HAP-1 (cell line): ENCODE data around the gene KCNMA1.
"Not testable (repeated sequence)": the region's sequence is repeated elsewhere in the genome, so short reads cannot be mapped to it uniquely, and the experiment has no call there.

Source experiments
- DNase-seq, 2 experiments: peaks; one replicate each; pipeline ENCODE4 v3.0.0-alpha.2; 2016 to 2020; ENCODE audit warnings: low spot score in 2 of 2
- H3K27me3 ChIP-seq: fragments of 250-450 bp; sonication (Bioruptor Pico); 2 replicates; pipeline ENCODE4 v1.5.1; 2020; ENCODE audit warnings: low read depth, mild to moderate bottlenecking, moderate library complexity
- H3K36me3 ChIP-seq: fragments of 250-450 bp; sonication (Bioruptor Pico); replicated peaks from 2 replicates; pipeline ENCODE4 v1.5.1; 2020; ENCODE audit warnings: mild to moderate bottlenecking
- H3K4me1 ChIP-seq: fragments of 250-450 bp; sonication (Bioruptor Pico); 2 replicates; pipeline ENCODE4 v1.5.1; 2020; ENCODE audit warnings: mild to moderate bottlenecking
- H3K4me3 ChIP-seq: fragments of 250-450 bp; sonication (Bioruptor Pico); 2 replicates; pipeline ENCODE4 v1.5.1; 2020; ENCODE audit warnings: mild to moderate bottlenecking, moderate library complexity
- H3K9me3 ChIP-seq: fragments of 250-450 bp; sonication (Bioruptor Pico); 2 replicates; pipeline ENCODE4 v1.5.1; 2020; ENCODE audit warnings: mild to moderate bottlenecking, moderate library complexity
- in situ Hi-C: fragments of 300-500 bp; cut with MboI; formaldehyde crosslinking; loops from 3 replicates; pipeline ENCODE4 v1.14.3; 2020; ENCODE audit warnings: low sequenced_read_pairs, inconsistent platforms, mixed read lengths

The KCNMA1 gene

DNA sequence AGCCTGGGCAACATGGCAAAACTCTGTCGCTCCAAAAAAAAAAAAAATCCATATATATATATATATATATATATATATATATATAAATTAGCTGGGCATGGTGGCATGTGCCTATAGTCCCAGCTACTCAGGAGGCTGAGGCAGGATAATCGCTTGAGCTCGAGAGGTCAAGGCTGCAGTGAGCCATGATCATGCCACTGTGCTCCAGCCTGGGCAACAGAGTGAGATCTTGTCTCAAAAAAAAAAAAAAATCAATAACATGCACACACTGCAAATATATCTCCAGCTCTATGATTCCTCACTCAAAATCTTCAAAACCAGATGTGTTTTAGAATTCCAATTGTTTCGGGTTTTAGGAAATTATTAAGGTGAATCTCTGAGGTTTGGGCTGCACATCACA, 65.1 kb downstream of the KCNMA1 start:
- H3K4me1 ChIP-seq, H3K36me3 ChIP-seq, H3K27me3 ChIP-seq, in situ Hi-C loops, H3K9me3 ChIP-seq, H3K4me3 ChIP-seq, DNase-seq: not testable (repeated sequence)

DNA sequence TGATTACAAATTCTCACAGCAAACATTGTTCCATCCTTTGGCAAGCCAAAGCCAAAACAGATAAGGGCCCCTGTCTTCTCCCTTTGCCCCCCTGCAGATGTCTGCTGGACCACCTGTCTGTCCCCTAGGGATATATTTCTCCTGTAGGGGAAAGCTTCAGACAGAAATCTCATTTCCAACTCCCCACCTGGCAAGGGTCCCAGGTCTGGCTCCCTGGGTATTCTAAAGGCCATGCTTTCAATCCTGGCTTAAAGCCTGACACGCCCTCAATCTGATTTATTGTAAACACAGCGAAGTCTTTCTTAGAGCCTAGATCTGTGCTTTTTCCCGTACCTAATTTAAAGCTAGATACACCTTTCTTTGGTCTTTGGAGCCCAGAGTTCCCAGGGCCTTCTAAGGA, 66.1 kb downstream of the KCNMA1 start:
- no peaks in the 10 kb centered on the region for H3K27me3 ChIP-seq
- in situ Hi-C loops: no loop called here
- no peaks in the 10 kb centered on the region for H3K9me3 ChIP-seq
- H3K4me1 ChIP-seq: no peaks in the 10 kb centered on the region
- no peak for DNase-seq
- H3K36me3 ChIP-seq: no peaks in the 10 kb centered on the region
- H3K4me3 ChIP-seq: no peak overlapping the region

DNA sequence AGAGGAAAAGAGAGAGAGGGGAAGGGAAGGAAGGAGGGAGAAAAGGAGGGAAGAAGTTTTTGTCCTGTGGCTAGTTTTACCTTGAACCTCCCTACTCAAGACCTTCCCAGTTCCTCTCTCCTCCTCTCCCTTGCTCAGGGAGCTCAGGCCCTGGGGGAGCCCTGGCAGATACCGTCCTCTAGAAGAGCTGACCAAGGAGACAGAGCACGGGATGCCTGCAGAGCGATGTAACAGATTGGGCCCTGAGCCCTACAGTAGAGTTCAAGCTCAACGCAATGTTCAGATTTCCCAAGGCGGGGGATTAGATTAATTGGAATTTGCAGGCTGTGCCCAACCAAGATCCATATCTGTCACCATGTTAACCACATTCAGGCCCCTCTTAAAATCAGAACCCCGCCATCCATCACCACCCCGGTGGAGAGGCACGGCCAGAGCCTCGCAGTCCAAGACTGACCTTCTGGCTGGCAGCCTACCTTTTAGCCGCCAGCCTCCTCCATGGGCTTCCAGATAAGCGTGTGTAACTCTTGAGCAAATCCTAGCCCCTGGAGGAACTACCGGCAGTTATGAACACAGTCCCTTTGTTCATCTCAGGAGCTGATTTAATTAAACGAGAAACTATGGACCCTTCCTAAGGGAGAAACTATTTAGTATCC, 70.6 kb downstream of the KCNMA1 start:
- in situ Hi-C loops: no loop called here
- H3K4me1 ChIP-seq: no peaks in the 10 kb centered on the region
- DNase-seq: no peak
- H3K36me3 ChIP-seq: no peaks in the 10 kb centered on the region
- no peaks in the 10 kb centered on the region for H3K9me3 ChIP-seq
- H3K27me3 ChIP-seq: 0 out of 2 replicates have a peak, but pooled peaks cover 2% of the 10 kb centered on the region
- H3K4me3 ChIP-seq: no peak overlapping the region

DNA sequence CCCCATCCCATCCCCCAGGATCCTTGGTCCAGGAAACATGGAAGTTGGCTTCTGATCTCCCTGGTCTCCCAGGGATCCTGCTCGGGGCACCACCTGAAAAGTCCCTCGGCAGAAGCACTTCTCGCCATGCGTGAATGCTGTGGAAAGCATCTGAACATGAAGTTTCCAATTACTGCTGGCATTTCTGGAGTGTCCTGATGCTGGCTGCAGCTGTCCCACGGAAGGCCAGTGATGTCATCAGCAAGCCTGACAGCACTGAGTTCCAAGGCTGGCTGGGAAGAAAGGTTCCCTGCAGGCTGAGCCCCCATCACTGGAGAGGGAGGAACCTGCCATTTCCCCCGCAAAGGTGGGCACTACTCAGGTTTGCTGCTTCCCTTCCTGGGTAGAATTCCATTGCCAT, 71.4 kb downstream of the KCNMA1 start:
- no peaks in the 10 kb centered on the region for H3K4me1 ChIP-seq
- H3K9me3 ChIP-seq: no peaks in the 10 kb centered on the region
- 0 out of 2 replicates have a peak, but pooled peaks cover 2% of the 10 kb centered on the region for H3K27me3 ChIP-seq
- no peak overlapping the region for H3K4me3 ChIP-seq
- in situ Hi-C loops: no loop called here
- no peak for DNase-seq
- H3K36me3 ChIP-seq: no peaks in the 10 kb centered on the region

DNA sequence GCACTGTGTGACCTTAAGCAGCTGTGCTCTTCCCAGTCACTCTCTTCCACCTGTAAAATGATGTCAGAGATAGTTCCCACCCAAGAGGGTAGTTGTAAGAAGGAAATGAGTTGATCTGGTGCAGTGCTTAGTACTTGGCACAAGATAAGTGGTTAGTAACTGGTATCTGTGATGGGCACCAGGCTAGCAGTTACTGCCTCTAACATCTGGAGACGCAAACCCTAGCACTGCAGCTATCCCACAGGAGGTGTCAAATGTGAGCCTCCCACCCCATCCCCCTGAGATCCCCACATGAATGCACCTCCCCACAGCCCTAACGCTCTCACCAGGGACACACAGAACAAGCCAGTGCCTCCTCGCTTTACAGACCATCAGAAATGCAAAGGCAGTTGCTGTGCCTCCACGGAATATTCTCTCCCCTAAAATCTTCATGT, 72.0 kb downstream of the KCNMA1 start:
- Histone ChIP-seq H3K9me3 (no peaks in the 10 kb centered on the region), H3K4me1 (no peaks in the 10 kb centered on the region), H3K27me3 (0 out of 2 replicates have a peak, but pooled peaks cover 2% of the 10 kb centered on the region), H3K4me3 (no peak overlapping the region), H3K36me3 (no peaks in the 10 kb centered on the region)
- no peak for DNase-seq
- in situ Hi-C loops: no loop called here

DNA sequence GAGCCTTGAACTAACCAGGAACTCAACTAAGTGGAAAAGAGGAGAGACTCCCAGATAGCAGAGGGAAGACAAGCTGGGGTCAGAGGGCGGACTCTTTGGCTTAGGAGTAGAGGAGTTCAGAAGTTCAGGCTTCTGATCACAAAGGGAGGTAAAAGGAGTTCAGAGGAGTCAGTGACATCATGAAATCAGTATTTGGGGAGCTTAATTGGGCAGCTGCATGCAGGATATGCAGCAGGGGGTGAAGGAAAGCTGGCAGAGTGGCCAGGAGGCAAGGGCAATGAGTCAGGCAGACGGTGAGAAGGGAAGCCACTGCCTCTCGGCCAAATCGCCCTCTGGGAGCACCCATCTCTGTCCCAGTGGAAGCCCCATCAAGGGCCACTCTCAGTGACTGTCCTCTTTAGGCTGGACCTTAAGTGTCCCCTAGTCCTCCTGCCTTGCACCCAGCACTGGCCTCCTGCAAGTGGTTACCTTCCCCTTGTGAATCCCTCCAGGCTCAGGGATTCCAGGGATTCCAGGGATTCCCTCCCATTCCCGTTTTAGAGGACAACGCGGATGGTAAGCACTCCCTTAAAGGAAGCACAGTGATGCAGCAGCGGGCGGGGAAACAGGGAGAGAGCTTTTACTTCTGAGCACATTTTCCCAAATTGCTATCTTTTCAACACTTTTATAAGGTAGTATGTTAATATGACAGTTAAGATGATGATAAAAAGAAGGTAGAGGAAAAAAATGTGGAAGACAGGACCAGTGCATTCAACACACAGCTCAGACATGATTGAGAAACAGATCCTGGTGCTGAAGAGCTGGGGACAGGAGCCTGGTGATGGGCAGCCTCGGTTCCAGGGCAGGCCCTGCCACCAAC, 72.6 kb downstream of the KCNMA1 start:
- no peaks in the 10 kb centered on the region for H3K36me3 ChIP-seq
- H3K4me3 ChIP-seq: no peak overlapping the region
- H3K9me3 ChIP-seq: no peaks in the 10 kb centered on the region
- no peak for DNase-seq
- 0 out of 2 replicates have a peak, but pooled peaks cover 2% of the 10 kb centered on the region for H3K27me3 ChIP-seq
- no peaks in the 10 kb centered on the region for H3K4me1 ChIP-seq
- in situ Hi-C loops: no loop called here

DNA sequence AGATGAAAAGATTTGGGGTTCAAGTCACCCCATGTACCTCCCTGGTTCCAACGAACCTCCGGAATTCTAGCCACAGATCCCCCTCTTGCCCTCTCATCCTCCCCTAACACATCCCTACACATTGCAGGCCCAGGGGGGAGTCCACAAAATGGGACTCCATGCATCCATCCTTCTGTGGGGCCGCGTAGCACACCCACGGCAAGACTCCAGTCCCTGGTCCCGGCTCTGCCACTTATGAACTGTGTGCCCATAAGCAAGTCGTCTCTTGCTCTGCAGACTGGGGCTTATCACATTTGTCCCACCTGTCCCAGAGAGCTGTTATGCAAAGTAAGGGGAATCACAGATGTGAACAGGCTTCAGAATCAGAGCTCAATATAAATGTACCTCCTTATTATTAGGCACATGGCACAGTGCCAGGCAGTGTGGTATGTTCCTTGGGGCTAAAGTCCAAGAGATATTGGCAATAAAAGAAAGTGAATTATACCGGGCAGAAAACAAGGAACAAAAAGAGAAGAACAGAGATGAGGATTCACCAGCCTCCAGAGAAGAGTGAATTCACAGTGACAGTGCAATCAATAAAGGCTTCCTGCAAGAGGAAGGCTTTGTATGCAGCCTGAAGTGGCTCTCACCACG, 73.9 kb downstream of the KCNMA1 start:
- no peak overlapping the region for H3K4me3 ChIP-seq
- no peak for DNase-seq
- H3K4me1 ChIP-seq: no peaks in the 10 kb centered on the region
- no peaks in the 10 kb centered on the region for H3K36me3 ChIP-seq
- H3K9me3 ChIP-seq: no peaks in the 10 kb centered on the region
- in situ Hi-C loops: no loop called here
- H3K27me3 ChIP-seq: 0 out of 2 replicates have a peak, but pooled peaks cover 2% of the 10 kb centered on the region

DNA sequence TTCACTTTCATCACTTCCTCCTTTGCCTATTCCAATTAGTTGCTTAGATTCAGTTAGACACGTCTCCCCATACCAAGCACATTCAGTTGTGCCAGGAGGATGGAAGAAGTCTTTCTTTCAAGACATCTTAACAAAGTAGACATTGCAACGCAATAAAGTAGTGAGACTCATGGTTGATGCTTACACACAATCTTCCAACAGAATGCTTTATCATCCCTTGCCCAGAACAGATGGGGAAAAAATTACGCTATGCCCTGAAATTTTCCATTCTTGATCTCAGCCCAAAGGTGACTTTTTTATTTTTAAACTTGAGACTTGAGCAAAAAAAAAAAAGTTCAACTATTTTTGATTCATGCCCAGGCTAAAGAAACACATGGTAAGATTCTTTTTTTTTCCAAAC, 74.9 kb downstream of the KCNMA1 start:
- H3K27me3 ChIP-seq: 0 out of 2 replicates have a peak, but pooled peaks cover 2% of the 10 kb centered on the region
- no peak for DNase-seq
- H3K4me1 ChIP-seq: no peaks in the 10 kb centered on the region
- H3K4me3 ChIP-seq: no peak overlapping the region
- in situ Hi-C loops: no loop called here
- H3K9me3 ChIP-seq: no peaks in the 10 kb centered on the region
- H3K36me3 ChIP-seq: no peaks in the 10 kb centered on the region

DNA sequence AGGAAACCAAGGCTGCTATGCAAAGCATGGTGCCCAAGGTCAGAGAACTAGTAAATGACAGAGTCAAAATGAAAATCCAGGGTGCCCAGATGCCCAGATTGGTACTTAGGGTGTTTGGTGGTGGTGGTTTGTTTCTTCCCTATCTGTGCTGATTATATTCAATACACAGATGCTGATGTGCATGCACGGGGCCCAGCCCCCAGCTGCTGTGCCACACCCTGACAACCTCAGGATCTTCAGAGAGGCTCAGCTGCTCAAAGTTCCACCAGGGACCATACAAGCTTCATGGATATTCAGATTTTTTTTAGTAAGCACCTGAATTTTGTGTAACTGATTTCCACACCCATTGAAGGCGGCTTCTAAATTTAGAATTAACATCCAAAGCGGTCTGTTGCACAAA, 75.6 kb downstream of the KCNMA1 start:
- no peaks in the 10 kb centered on the region for H3K36me3 ChIP-seq
- no peak for DNase-seq
- 0 out of 2 replicates have a peak, but pooled peaks cover 2% of the 10 kb centered on the region for H3K27me3 ChIP-seq
- H3K4me1 ChIP-seq: no peaks in the 10 kb centered on the region
- in situ Hi-C loops: no loop called here
- H3K4me3 ChIP-seq: no peak overlapping the region
- no peaks in the 10 kb centered on the region for H3K9me3 ChIP-seq

DNA sequence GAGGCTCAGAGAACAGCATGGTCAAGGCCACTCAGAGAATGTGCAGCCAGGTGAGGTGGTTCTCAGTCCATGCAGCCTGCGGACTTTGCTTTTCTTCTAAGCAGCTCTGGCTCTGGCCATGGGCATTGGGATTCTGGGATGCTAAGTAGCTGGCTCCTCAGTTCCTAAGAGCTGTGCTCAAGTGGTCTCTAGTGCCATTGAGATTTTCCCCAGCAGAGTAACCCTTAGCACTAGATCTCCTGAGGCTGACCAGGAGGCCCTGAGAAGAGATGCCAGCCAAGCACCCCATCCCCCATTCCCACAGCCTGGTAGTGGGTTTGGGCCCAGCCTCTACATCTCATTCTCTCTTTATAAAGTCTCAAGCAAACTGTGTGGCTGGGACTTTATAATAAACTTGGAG, 77.1 kb downstream of the KCNMA1 start:
- Histone ChIP-seq H3K4me3 (no peak overlapping the region), H3K9me3 (no peaks in the 10 kb centered on the region), H3K27me3 (0 out of 2 replicates have a peak, but pooled peaks cover 2% of the 10 kb centered on the region), H3K36me3 (no peaks in the 10 kb centered on the region), H3K4me1 (no peaks in the 10 kb centered on the region)
- in situ Hi-C loops: no loop called here
- no peak for DNase-seq

DNA sequence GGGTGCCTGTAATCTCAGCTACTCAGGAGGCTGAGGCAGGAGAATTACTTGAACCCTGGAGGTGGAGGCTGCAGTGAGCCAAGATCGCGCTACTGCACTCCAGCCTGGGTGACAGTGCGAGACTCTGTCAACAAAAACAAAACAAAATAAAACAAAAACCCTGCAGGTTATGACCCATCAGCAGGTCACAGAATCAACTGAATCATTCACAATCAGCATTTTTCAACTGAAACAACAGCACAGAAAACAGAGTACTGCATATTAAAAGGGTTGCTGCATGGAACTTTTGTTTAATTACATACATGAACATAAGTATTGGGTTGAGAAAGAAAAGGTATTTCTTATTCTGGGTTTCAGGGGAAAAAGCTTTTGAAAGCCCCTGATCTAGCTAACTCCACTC, 77.6 kb downstream of the KCNMA1 start:
- in situ Hi-C loops: no loop called here
- Histone ChIP-seq H3K36me3 (no peaks in the 10 kb centered on the region), H3K27me3 (0 out of 2 replicates have a peak, but pooled peaks cover 2% of the 10 kb centered on the region), H3K4me3 (no peak overlapping the region), H3K9me3 (no peaks in the 10 kb centered on the region), H3K4me1 (no peaks in the 10 kb centered on the region)
- no peak for DNase-seq

DNA sequence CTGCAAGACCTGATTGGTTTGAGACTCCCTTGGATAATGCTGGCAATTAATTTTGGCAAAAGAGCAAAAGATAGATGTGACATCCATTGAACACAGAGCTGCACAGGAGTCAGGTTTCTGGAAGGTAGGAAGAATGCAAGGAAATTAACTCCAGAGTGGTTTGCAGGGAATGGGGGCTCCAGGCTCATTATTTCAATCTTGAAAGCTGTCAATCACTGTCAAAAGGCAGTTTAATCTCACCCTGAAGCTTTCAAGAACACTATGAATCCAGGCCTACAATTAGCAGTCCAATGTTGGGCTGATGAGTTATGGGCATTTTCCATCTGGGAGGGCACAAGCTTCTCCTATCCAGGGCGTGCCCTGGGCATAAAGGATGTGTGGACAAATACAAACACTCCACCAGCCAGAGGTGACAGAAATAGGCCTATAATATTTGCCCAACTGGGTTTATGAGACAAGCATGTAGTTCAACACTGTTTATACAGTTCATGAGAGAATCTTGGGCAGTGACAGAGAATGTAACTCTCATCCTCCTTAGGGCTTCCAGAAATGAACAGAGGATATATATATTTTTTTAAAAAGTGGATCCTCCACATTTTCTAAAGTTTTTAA, 80.5 kb downstream of the KCNMA1 start:
- no peaks in the 10 kb centered on the region for H3K4me1 ChIP-seq
- no peak for DNase-seq
- no peaks in the 10 kb centered on the region for H3K27me3 ChIP-seq
- in situ Hi-C loops: no loop called here
- no peaks in the 10 kb centered on the region for H3K9me3 ChIP-seq
- no peaks in the 10 kb centered on the region for H3K36me3 ChIP-seq
- no peak overlapping the region for H3K4me3 ChIP-seq

DNA sequence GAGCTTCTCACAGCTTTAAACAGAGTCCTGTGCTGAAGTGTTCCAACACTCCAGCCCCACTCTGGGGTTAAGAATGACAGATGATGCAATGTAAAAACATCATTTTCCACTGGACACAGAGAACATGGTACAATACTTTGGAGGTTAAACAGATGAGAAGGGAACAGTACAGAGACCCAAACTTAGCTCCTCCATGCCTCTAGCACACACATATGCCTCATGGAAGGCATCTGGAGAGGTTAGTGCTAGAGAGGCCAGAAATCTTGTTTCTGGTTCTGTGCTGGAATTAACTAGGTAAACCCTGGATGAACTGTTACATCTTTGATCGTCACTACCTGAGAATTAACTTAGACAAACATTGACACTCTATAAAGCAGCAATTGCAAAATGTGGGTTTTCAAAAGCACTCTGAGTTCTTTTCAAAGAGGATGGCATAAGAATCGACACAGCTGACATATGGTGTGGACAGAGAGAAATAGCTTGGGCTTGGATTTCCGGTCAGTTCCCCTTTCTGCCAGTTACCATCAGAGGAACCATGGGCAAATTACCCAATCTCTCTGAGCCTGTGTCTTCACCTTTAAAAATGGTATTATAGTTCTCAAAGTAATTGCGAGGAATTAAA, 81.9 kb downstream of the KCNMA1 start:
- Histone ChIP-seq H3K27me3 (no peaks in the 10 kb centered on the region), H3K36me3 (no peaks in the 10 kb centered on the region), H3K9me3 (no peaks in the 10 kb centered on the region), H3K4me1 (no peaks in the 10 kb centered on the region), H3K4me3 (no peak overlapping the region)
- in situ Hi-C loops: no loop called here
- no peak for DNase-seq
